Skeletal muscle tissue (tissue), 4 donors: ENCODE results near the gene MYH2. TPM values are rescaled to one million over a fixed set of nuclear protein-coding genes. Genes with fewer than 3 reads are reported as not detected.

Experiments
- H3K27ac ChIP-seq: one replicate; pipeline ENCODE4 v1.7.0; 2013; ENCODE audit warnings: mild to moderate bottlenecking, low read depth, low read length, inconsistent platforms
- H3K27me3 ChIP-seq, 3 donors: one replicate each; pipeline ENCODE4 v1.7.0; 2013; ENCODE audit warnings: low read length in 3 of 3; ENCODE audit not compliant: control insufficient read depth in 3 of 3, insufficient read depth in 3 of 3
- H3K36me3 ChIP-seq, 3 donors: one replicate each; pipeline ENCODE4 v1.7.0; 2013; ENCODE audit warnings: low read length in 3 of 3; ENCODE audit not compliant: control insufficient read depth in 3 of 3, insufficient read depth in 3 of 3
- H3K4me1 ChIP-seq, 3 donors: one replicate each; pipeline ENCODE4 v1.7.0; 2013; ENCODE audit warnings: low read length in 3 of 3, mild to moderate bottlenecking in 3 of 3; ENCODE audit not compliant: control insufficient read depth in 3 of 3, insufficient read depth in 3 of 3
- H3K4me3 ChIP-seq, 3 donors: one replicate each; pipeline ENCODE4 v1.7.0; 2013; ENCODE audit warnings: low read length in 3 of 3
- H3K9ac ChIP-seq, 3 donors: one replicate each; pipeline ENCODE4 v1.7.0; 2013; ENCODE audit warnings: low read length in 3 of 3, mild to moderate bottlenecking in 3 of 3, moderate library complexity in 2 of 3, low read depth in 1 of 3
- H3K9me3 ChIP-seq, 3 donors: one replicate each; pipeline ENCODE4 v1.7.0; 2013; ENCODE audit warnings: low read length in 3 of 3; ENCODE audit not compliant: control insufficient read depth in 3 of 3
- total RNA-seq: library from RNA; depleted of rRNA; stranded (reverse); fragments of >200 nt; gene quantifications from one replicate; pipeline ENCODE4 v1.2.3, GENCODE V29; 2014
- donor health status: Osteomylitis.

MYH2 gene
- 43.8 TPM for total RNA-seq

DNA sequence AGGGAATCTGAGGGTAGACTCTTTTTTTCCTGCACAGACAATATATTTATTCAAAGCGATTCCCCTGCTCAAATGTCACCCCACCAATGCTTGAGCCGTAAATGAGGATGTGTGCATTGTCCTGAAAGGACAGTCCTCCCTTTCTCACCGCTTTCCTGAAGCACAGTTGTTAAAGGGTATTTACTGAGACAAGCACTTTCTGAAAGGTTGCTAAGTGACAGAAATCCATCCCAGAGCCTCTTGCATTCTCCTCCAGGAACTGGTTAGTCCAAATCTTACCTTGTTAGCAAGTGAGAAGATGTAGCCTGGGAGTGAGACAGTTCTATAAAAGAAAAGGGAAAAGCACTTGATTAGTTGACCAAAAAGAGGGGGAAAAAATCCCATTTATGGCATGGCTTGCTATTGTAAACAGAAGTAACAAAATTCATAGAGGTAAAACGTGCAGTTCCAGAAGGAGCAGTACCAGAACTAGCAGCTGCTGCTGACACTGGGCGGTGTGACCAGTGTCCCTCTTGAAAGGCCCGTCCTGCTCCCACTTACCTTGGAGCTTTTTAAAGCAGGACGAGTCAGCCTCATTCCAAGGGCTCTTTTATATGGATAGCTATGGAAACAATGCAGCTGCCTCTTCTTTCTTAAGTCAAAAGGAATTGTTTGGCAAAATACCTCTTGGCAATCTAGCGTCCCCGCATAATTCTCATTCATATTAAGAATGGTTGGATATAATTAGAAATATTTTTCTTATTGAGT is at the start of gene MYH2:
TSS of gene MYH2 (minus strand) at position 563 of the 747 bp plus-strand sequence. CDS start 1,738 bp downstream, outside the sequence.
- peaks cover 0 to 21% (median 17%) of the 10 kb centered on the region in 3 donors for H3K4me1 ChIP-seq
- H3K9me3 ChIP-seq: no peaks in the 10 kb centered on the region
- H3K27me3 ChIP-seq: no peaks in the 10 kb centered on the region
- peak within 1 kb of the TSS; percentile 55 to 71 (median 61) for H3K9ac ChIP-seq
- H3K27ac ChIP-seq: peak within 1 kb of the TSS; percentile 81
- H3K36me3 ChIP-seq: peaks cover 2 to 14% (median 10%) of the 10 kb centered on the region in 3 donors
- H3K4me3 ChIP-seq: peak within 1 kb of the TSS; percentile 67 to 81 (median 71)

DNA sequence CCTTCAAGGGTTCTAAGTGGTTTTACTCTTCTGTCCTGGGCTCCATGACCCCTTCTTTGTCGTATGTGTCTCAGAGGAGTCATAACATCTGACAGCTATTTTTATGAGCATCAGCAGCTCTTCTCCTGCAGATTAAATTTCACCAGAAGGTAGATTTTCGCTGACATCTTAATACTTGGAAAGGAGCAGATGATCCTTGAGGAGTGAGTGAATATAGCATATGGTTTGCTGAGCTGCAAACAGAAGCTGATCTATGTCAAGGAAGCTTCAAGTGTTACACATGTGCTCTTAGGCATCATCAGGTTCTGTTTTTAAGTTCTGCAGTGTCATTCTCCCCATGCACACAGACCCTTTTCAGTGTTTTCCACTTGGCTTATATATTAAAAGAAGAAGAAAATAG is 49.2 kb upstream of the MYH2 start:
- peak overlapping the region in 1 of 3 donors; percentile 23 for H3K9ac ChIP-seq
- no peak overlapping the region for H3K4me3 ChIP-seq
- H3K4me1 ChIP-seq: peaks cover 2 to 38% (median 21%) of the 10 kb centered on the region in 3 donors
- H3K9me3 ChIP-seq: no peaks in the 10 kb centered on the region
- H3K27ac ChIP-seq: peak overlapping the region; percentile 83
- H3K36me3 ChIP-seq: no peaks in the 10 kb centered on the region
- H3K27me3 ChIP-seq: peaks cover 0 to 2% (median 0%) of the 10 kb centered on the region in 3 donors

DNA sequence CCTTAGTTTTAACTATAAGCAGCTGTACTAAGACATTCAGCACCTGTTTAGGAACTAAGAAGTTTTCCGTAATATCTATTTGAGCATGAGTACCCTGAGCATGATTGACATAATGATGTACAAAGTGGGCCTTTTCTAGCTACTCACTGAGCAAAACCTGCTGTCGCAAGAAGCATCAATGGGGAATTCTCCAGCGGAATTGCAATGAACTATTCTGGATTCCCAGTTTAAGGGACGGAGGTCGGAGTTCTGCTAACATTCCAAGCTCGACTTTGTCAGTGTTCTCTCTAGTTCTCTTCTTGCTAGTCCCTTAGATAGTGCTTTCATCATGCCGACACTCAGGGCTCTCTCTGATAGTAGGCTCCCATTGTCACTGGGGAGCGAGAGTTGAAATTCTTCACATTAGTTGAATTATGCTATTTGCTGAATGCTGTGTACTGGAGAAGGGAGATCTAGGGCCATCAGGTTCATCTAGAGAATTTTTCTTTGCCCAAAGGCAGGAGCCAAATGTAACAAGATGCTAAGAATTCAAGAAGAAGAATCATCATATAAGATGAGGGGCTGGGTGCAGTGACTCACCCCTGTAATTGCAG is 40.2 kb upstream of the MYH2 start:
- H3K4me1 ChIP-seq: peaks cover 0 to 2% (median 0%) of the 10 kb centered on the region in 3 donors
- no peak overlapping the region for H3K9ac ChIP-seq
- H3K27ac ChIP-seq: no peak overlapping the region
- no peak overlapping the region for H3K4me3 ChIP-seq
- no peaks in the 10 kb centered on the region for H3K27me3 ChIP-seq
- H3K9me3 ChIP-seq: no peaks in the 10 kb centered on the region
- H3K36me3 ChIP-seq: no peaks in the 10 kb centered on the region

DNA sequence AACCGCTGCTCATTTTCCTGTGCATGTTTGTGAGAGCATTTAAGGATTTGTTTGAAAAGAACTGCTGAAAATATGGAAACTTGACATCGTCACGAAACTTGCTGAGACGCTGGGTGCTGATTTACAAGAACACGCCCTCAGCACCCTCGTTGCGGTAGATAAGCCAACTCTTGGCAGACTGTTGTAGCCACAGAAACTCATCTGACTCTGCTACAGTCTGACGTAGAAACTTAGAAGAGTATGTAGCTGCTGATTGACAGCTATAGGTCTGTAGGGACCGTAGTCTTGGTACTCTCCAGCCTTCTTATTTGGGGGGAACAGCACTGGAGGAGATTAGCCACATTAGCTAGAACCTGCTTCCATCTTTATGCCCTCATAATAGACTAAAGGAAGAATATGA is 36.1 kb upstream of the MYH2 start:
- Histone ChIP-seq H3K4me3 (no peak overlapping the region), H3K27ac (peak overlapping the region; percentile 73)

DNA sequence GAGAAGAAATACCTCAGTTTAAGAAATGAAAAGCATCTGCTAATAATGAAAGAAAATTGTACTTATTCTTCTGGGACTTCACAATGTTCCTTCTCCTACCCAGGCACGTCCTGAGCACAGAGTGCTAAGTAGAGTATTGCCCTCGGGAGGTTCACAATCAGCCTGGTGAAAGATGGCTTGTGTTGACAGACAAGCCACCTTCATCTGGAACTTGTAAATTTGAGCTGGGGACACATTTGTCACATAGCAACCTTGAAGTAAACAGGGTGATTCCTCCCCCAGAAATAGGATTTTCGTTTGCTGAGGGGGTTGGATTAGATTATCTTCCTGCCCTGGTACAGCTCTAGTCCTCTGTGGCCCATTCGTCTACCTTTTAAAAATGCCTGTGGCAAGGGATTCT is 34.4 kb upstream of the MYH2 start:
- H3K27ac ChIP-seq: peak overlapping the region; percentile 73
- no peaks in the 10 kb centered on the region for H3K36me3 ChIP-seq
- H3K27me3 ChIP-seq: no peaks in the 10 kb centered on the region
- peaks cover 0 to 9% (median 2%) of the 10 kb centered on the region in 3 donors for H3K4me1 ChIP-seq
- peak overlapping the region in 1 of 3 donors; percentile 41 for H3K4me3 ChIP-seq
- no peak overlapping the region for H3K9ac ChIP-seq
- no peaks in the 10 kb centered on the region for H3K9me3 ChIP-seq

More for the DNA sequence above, 36.1 kb upstream of the MYH2 start:
- Histone ChIP-seq H3K27me3 (no peaks in the 10 kb centered on the region), H3K9me3 (no peaks in the 10 kb centered on the region), H3K9ac (no peak overlapping the region), H3K36me3 (no peaks in the 10 kb centered on the region), H3K4me1 (peaks cover 0 to 4% (median 2%) of the 10 kb centered on the region in 3 donors)

DNA sequence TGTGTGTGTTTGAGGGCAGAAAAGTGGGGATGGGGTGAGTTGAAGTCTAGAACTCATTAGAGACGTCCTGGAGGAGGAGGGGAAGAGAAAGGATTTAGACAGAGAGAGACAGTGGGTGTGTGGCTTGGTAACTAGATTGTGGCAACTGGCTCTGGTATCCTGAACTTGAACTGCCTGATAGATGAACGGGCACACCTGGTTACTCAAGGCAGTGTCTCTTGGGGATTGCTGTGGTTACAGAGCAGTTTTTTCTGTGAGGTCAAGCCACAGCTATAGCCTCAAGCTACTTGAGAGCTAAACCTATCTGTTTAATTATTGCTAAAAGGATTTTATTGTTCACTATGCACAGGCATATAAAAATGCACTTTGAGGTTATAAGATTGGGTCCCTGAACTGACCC is 29.8 kb upstream of the MYH2 start:
- H3K4me1 ChIP-seq: peaks cover 0 to 10% (median 0%) of the 10 kb centered on the region in 3 donors
- no peak overlapping the region for H3K9ac ChIP-seq
- H3K27me3 ChIP-seq: no peaks in the 10 kb centered on the region
- H3K36me3 ChIP-seq: no peaks in the 10 kb centered on the region
- H3K27ac ChIP-seq: peak overlapping the region; percentile 75
- peak overlapping the region in 1 of 3 donors; percentile 35 for H3K4me3 ChIP-seq
- no peaks in the 10 kb centered on the region for H3K9me3 ChIP-seq

DNA sequence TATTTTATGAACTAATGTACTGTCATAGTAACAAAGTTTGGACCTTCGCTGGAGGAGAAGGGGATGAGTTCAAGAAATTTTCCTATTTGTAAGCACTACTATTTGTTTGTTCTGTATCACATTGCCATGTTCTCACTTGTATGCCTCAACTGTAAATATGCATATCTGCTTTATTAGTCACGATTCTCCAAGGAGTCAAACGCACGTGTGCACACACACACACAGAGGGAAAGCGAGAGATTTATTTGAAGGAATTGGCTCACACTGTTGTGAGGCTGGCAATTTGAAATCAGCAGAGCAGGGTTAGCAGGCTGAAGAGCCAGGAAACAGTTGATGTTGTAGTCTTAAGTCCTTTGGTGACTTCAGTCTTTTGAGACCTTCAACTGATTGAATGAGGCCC is 24.9 kb upstream of the MYH2 start:
- H3K27me3 ChIP-seq: no peaks in the 10 kb centered on the region
- peaks cover 0 to 6% (median 0%) of the 10 kb centered on the region in 3 donors for H3K4me1 ChIP-seq
- H3K36me3 ChIP-seq: no peaks in the 10 kb centered on the region
- H3K9me3 ChIP-seq: no peaks in the 10 kb centered on the region
- no peak overlapping the region for H3K27ac ChIP-seq
- no peak overlapping the region for H3K9ac ChIP-seq
- H3K4me3 ChIP-seq: no peak overlapping the region

DNA sequence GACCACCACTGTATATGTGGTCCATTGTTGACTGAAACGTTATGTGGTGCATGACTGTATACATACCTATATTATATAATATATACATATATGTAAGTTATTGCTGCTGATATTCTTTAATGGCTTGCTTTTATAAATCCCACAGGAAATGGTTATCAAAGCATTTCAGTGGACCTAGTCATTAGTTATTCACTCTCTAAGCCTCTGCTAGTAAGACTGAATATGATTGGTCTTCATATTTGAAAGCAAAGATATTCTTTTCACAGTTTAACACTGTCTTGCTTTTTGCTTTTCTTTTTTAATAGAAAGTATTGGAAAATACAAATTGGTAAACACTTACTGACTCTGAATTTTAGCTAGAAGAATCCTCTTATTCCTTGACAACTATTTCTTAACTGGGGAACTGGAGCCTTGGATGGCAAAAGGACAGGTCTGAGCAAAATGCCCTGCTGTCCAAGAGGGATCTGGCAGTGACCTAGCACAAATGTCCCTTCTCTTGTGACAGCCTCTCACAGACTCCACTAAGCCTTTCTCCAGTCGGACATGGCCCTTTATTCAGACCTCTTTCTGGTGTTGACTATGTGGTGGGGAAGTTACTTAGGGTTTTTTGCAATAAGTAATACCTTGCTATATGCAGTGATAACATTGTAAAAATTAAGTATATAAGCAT is 14.7 kb upstream of the MYH2 start:
- Histone ChIP-seq H3K4me1 (peaks cover 0 to 4% (median 0%) of the 10 kb centered on the region in 3 donors), H3K9me3 (no peaks in the 10 kb centered on the region), H3K27me3 (no peaks in the 10 kb centered on the region), H3K27ac (peak overlapping the region; percentile 36), H3K4me3 (no peak overlapping the region), H3K9ac (peak overlapping the region in 1 of 3 donors; percentile 13), H3K36me3 (no peaks in the 10 kb centered on the region)

DNA sequence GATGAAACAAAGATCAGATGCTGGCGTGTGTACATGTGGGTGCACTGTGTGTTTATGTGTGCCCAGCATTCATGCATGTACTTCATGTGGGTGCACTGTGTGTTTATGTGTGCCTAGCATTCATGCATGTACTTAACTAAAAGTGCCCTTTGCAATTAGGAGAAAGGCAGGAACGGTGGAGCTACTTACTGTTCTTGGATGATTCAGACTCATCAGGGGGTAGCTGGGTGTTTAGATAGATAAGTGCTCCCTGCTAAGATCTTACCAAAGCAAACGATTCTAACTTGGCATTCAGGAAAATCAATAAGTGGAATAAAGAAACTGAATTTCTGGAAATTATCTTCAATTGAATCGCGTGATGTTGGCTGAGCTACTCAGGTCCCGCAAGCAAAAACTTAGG is 8.6 kb upstream of the MYH2 start:
- no peaks in the 10 kb centered on the region for H3K36me3 ChIP-seq
- no peaks in the 10 kb centered on the region for H3K9me3 ChIP-seq
- H3K4me1 ChIP-seq: peaks cover 4 to 18% (median 13%) of the 10 kb centered on the region in 3 donors
- no peak overlapping the region for H3K27ac ChIP-seq
- H3K27me3 ChIP-seq: no peaks in the 10 kb centered on the region
- no peak overlapping the region for H3K4me3 ChIP-seq
- H3K9ac ChIP-seq: no peak overlapping the region

DNA sequence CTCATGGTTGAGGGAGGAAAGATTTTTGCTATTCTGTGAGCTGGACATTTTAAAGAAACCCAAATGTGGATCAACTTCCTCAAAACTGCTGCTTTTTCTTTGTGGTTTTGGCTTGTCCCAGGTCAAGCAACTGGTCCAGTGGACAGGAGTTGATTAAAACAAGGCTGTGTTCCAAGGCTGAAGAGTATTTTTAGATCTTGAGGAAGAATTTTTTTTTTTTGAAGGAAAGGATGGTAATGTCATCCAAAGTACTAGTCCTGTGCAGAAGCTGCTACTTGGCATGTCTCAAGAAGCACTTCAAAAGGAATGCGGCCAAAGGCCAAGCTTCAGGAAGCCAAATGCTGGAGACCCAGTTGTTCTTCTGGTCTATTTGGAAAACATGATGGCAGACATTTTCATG is 8.0 kb upstream of the MYH2 start:
- Histone ChIP-seq H3K9me3 (no peaks in the 10 kb centered on the region), H3K9ac (no peak overlapping the region), H3K27me3 (no peaks in the 10 kb centered on the region), H3K36me3 (no peaks in the 10 kb centered on the region), H3K4me1 (peaks cover 4 to 22% (median 18%) of the 10 kb centered on the region in 3 donors), H3K27ac (peak overlapping the region; percentile 0), H3K4me3 (no peak overlapping the region)
